HEK293T (cell line): ENCODE data around the gene COL6A5.
A peak's percentile ranks its signal among the peaks of the same experiment; 100 is the strongest.

Source experiments
- CTCF ChIA-PET: fragments of 350-600 bp; formaldehyde crosslinking; extraction: SDS; loops from one replicate; lab custom pipeline; 2021; ENCODE audit warnings: antibody characterized with exemption, inconsistent platforms; lab: Yijun Ruan, JAX
- POLR2A ChIA-PET: fragments of 350-600 bp; formaldehyde crosslinking; extraction: SDS; loops from one replicate; lab custom pipeline; 2020; ENCODE audit warnings: antibody characterized with exemption, inconsistent platforms; lab: Yijun Ruan, JAX
- DNase-seq: peaks from one replicate; pipeline ENCODE4 v3.0.0; 2012; ENCODE audit warnings: mixed read lengths; ENCODE audit errors: extremely low spot score
- ARNT ChIP-seq: fragments of 450-650 bp; IDR thresholded peaks from 2 replicates; pipeline ENCODE4 v1.6.1; 2017; ENCODE audit warnings: mild to moderate bottlenecking
- BHLHE40 ChIP-seq: fragments of 450-650 bp; IDR thresholded peaks from 2 replicates; pipeline ENCODE4 v1.6.1; 2016; ENCODE audit warnings: mild to moderate bottlenecking, moderate library complexity, borderline replicate concordance
- CTBP1 ChIP-seq: fragments of 450-650 bp; IDR thresholded peaks from 2 replicates; pipeline ENCODE4 v1.6.1; 2016; ENCODE audit warnings: borderline replicate concordance
- ELF4 ChIP-seq: fragments of 450-650 bp; IDR thresholded peaks from 2 replicates; pipeline ENCODE4 v1.6.1; 2017; ENCODE audit warnings: antibody characterized with exemption
- FOXA1 ChIP-seq: fragments of 450-650 bp; IDR thresholded peaks from 2 replicates; pipeline ENCODE4 v1.6.1; 2016; ENCODE audit warnings: mild to moderate bottlenecking
- FOXK2 ChIP-seq: fragments of 450-650 bp; IDR thresholded peaks from 2 replicates; pipeline ENCODE4 v1.6.1; 2016; ENCODE audit warnings: mild to moderate bottlenecking
- FOXM1 ChIP-seq: fragments of 450-650 bp; IDR thresholded peaks from 2 replicates; pipeline ENCODE4 v1.6.1; 2017; ENCODE audit warnings: mild to moderate bottlenecking, borderline replicate concordance
- HDGF ChIP-seq: fragments of 450-650 bp; IDR thresholded peaks from 2 replicates; pipeline ENCODE4 v1.6.1; 2017; ENCODE audit warnings: antibody characterized with exemption, borderline replicate concordance
- L3MBTL2 ChIP-seq: fragments of 450-650 bp; conservative IDR thresholded peaks from 2 replicates; pipeline ENCODE4 v1.6.1; 2016; ENCODE audit warnings: mild to moderate bottlenecking
- LEF1 ChIP-seq: fragments of 450-650 bp; IDR thresholded peaks from 2 replicates; pipeline ENCODE4 v1.6.1; 2017; ENCODE audit warnings: mild to moderate bottlenecking, borderline replicate concordance
- NFRKB ChIP-seq: fragments of 450-650 bp; IDR thresholded peaks from 2 replicates; pipeline ENCODE4 v1.6.1; 2016; ENCODE audit warnings: mild to moderate bottlenecking, moderate library complexity
- SP1 ChIP-seq: fragments of 450-650 bp; IDR thresholded peaks from 2 replicates; pipeline ENCODE4 v1.6.1; 2017
- SUZ12 ChIP-seq: fragments of 450-650 bp; IDR thresholded peaks from 2 replicates; pipeline ENCODE4 v1.6.1; 2016; ENCODE audit warnings: mild to moderate bottlenecking
- TARDBP ChIP-seq: fragments of 450-650 bp; IDR thresholded peaks from 2 replicates; pipeline ENCODE4 v1.6.1; 2016
- ZNF384 ChIP-seq: fragments of 450-650 bp; IDR thresholded peaks from 2 replicates; pipeline ENCODE4 v1.6.1; 2016
- TF ChIP-seq, protein P1 (sequence below): fragments of 450-650 bp; IDR thresholded peaks from 2 replicates; pipeline ENCODE4 v1.6.1; 2016

The COL6A5 gene

GRCh38 chr3:130420466-130420865, 75.0 kb downstream of the COL6A5 start:
- ChIA-PET POLR2A (no interaction called here), CTCF (no interaction called here)
- TF ChIP-seq L3MBTL2 (no peak), SP1 (no peak), BHLHE40 (no peak), SUZ12 (no peak), TARDBP (no peak), FOXM1 (no peak), FOXA1 (no peak), LEF1 (no peak), CTBP1 (no peak), ZNF384 (no peak), ARNT (no peak), FOXK2 (no peak)
- TF ChIP-seq, protein P1, sequence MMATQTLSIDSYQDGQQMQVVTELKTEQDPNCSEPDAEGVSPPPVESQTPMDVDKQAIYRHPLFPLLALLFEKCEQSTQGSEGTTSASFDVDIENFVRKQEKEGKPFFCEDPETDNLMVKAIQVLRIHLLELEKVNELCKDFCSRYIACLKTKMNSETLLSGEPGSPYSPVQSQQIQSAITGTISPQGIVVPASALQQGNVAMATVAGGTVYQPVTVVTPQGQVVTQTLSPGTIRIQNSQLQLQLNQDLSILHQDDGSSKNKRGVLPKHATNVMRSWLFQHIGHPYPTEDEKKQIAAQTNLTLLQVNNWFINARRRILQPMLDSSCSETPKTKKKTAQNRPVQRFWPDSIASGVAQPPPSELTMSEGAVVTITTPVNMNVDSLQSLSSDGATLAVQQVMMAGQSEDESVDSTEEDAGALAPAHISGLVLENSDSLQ = no peak
- no peak for DNase-seq

- CTCF ChIA-PET = no interaction called here
- TF ChIP-seq SP1 = no peak
- TF ChIP-seq BHLHE40 = no peak
- no peak for TF ChIP-seq NFRKB
- TF ChIP-seq LEF1 = no peak
- no peak for TF ChIP-seq HDGF
- no peak for TF ChIP-seq FOXM1
- TF ChIP-seq CTBP1 = no peak
- TF ChIP-seq, protein P1 = no peak
- no peak for TF ChIP-seq SUZ12
- no peak for TF ChIP-seq FOXA1
- no peak for TF ChIP-seq FOXK2
- TF ChIP-seq ZNF384 = no peak
- TF ChIP-seq ELF4 = no peak
- no peak for TF ChIP-seq ARNT
- TF ChIP-seq L3MBTL2 = no peak
- TF ChIP-seq TARDBP = no peak
- no peak for DNase-seq
- POLR2A ChIA-PET = no interaction called here
Observed at GRCh38 chr3:130423064-130423463, 77.6 kb downstream of the COL6A5 start.

GRCh38 chr3:130424837-130425236, 79.4 kb downstream of the COL6A5 start:
- CTCF ChIA-PET = no interaction called here
- TF ChIP-seq NFRKB = no peak
- no peak for TF ChIP-seq BHLHE40
- DNase-seq = no peak
- POLR2A ChIA-PET = interaction anchor here (1.0 kb wide), 1 partner anchor 11 kb away, joined by 3 read pairs; no protein-coding TSS in a partner anchor

- TF ChIP-seq FOXA1 (no peak), FOXM1 (no peak), ZNF384 (no peak), NFRKB (no peak), L3MBTL2 (no peak), LEF1 (no peak), CTBP1 (peak; percentile 98), ELF4 (no peak), SP1 (no peak), BHLHE40 (no peak), SUZ12 (no peak), HDGF (no peak)
- TF ChIP-seq, protein P1 = peak; percentile 90
- no peak for DNase-seq
- CTCF ChIA-PET = no interaction called here
- POLR2A ChIA-PET = no interaction called here
Observed at GRCh38 chr3:130425484-130425883, 80.0 kb downstream of the COL6A5 start.

GRCh38 chr3:130426206-130426605, 80.7 kb downstream of the COL6A5 start:
- ChIA-PET POLR2A (no interaction called here), CTCF (no interaction called here)
- DNase-seq = no peak
- TF ChIP-seq FOXA1 (no peak), BHLHE40 (no peak), FOXM1 (no peak), LEF1 (no peak), HDGF (no peak), L3MBTL2 (no peak), TARDBP (no peak), FOXK2 (no peak), ARNT (no peak)
- TF ChIP-seq, protein P1 = no peak
